Measurements from ENCODE around the gene ALG14. TPM values are rescaled to one million over a fixed set of nuclear protein-coding genes. Genes with fewer than 3 reads are reported as not detected.

Gene ALG14
- total and polyA plus RNA-seq, 2 of the 4 experiments (the other 2 are of a cell fraction) = 1.7 to 2.0 TPM

GRCh38 chr1:94936861-94937620 is 135.7 kb downstream of the ALG14 start:
- POLR2A ChIA-PET (ENCODE audit: unreplicated experiment) = no interaction called here

More at GRCh38 chr1:94936861-94937620, 135.7 kb downstream of the ALG14 start:
- no peak overlapping the region; the same call in 1 of the 2 replicates for H3K4me2 ChIP-seq (ENCODE audit: low read depth, low read length)
- intact Hi-C loops (cut with micrococcal nuclease) (no loop called here), in situ Hi-C loops (cut with MboI; ENCODE audit: low sequenced_read_pairs) (no loop called here), dilution Hi-C loops (cut with HindIII; ENCODE audit: low sequenced_read_pairs, unreplicated experiment) (no loop called here)
- H4K8ac ChIP-seq (ENCODE audit: low read depth in 2 of 2, low read length in 2 of 2) = no peak overlapping the region
- DNase-seq (peak; percentile 45), ATAC-seq (ENCODE audit: low read depth) (peak; percentile 49; the same call in 1 of the 2 replicates)
- TF ChIP-seq MAFK (IDR thresholded peaks at IDR 0.05; ENCODE audit: low read depth, low read length) = peak; percentile 40; the same call in 1 of the 2 replicates
- no peak for TF ChIP-seq MAZ (IDR thresholded peaks at IDR 0.05; ENCODE audit: borderline replicate concordance, low read depth, low read length)
- no peak overlapping the region for H3K4ac ChIP-seq (ENCODE audit: low read depth, low read length)
- peaks cover 7% of the 10 kb centered on the region for H3K9me1 ChIP-seq (ENCODE audit: insufficient read depth, low read length)
- no peak overlapping the region for H3K56ac ChIP-seq (ENCODE audit: extremely low read depth, insufficient read depth, low read length)
- no peaks in the 10 kb centered on the region for H4K20me1 ChIP-seq (ENCODE audit: insufficient read depth, low read length)
- H3K27me3 ChIP-seq (ENCODE audit: control insufficient read depth, insufficient read depth, low read length) = no peaks in the 10 kb centered on the region
- no peaks in the 10 kb centered on the region for H3K36me3 ChIP-seq (ENCODE audit: control insufficient read depth, insufficient read depth, low read length)
- no peak overlapping the region for H2BK5ac ChIP-seq (ENCODE audit: low read depth, low read length, poor library complexity, severe bottlenecking)
- H3K79me1 ChIP-seq (ENCODE audit: low read depth in 1 of 2, low read length in 2 of 2) = peaks cover 0 to 7% of the 10 kb centered on the region in 2 experiments; a peak in 1 of 4 replicates
- H3K27ac ChIP-seq (ENCODE audit: insufficient read depth, low read length) = no peak overlapping the region
- H4K5ac ChIP-seq (ENCODE audit: low read depth, low read length) = no peak overlapping the region
- no peak overlapping the region for H3K9ac ChIP-seq (ENCODE audit: low read depth, low read length)
- H2AK9ac ChIP-seq (replicated peaks; ENCODE audit: low read depth, low read length, poor library complexity) = no peak overlapping the region
- no peak overlapping the region for H3K4me3 ChIP-seq (ENCODE audit: insufficient read depth, low read depth, low read length)
- no peak overlapping the region for H3K18ac ChIP-seq (ENCODE audit: low read depth, low read length)
- H3K14ac ChIP-seq (replicated peaks; ENCODE audit: low read depth, low read length) = no peak overlapping the region
- no peak overlapping the region for H4K91ac ChIP-seq (ENCODE audit: insufficient read depth, low read depth, low read length)
- no peak overlapping the region for H2BK20ac ChIP-seq (ENCODE audit: low read depth, low read length)
- H2BK15ac ChIP-seq (ENCODE audit: low read depth, low read length) = no peak overlapping the region
- no peak overlapping the region for H2AFZ ChIP-seq (replicated peaks; ENCODE audit: low read length, poor library complexity)
- H2BK120ac ChIP-seq (ENCODE audit: low read depth, low read length) = no peak overlapping the region
- WGBS, 2 experiments (ENCODE audit: extremely low coverage in 2 of 2, insufficient read length in 1 of 2) = 100% methylated on average over 1 of the region's 5 CpGs; no CpG with 5 or more reads in 1 of the 2 experiments
- H3K9me3 ChIP-seq (ENCODE audit: control insufficient read depth, insufficient read depth, low read length) = no peaks in the 10 kb centered on the region
- BruUV-seq (replicated peaks) = no TSS peak
- no peak overlapping the region for H2AK5ac ChIP-seq (ENCODE audit: low read depth, low read length)
- H3K23ac ChIP-seq (ENCODE audit: low read depth, low read length) = no peak overlapping the region
- H3K4me1 ChIP-seq (ENCODE audit: control insufficient read depth, insufficient read depth, low read length) = peaks cover 8% of the 10 kb centered on the region
- CTCF ChIA-PET = no interaction called here
